Gastrocnemius medialis (tissue), 4 donors: ENCODE results near the gene ROR1.

Source experiments
- POLR2A ChIP-seq, 2 donors: fragments of 450-650 bp; IDR thresholded peaks; one replicate each; pipeline ENCODE4 v1.6.1; 2017; ENCODE audit warnings: antibody characterized with exemption in 2 of 2, mild to moderate bottlenecking in 2 of 2, moderate library complexity in 2 of 2
- TF ChIP-seq, protein P1 (sequence below), 5 experiments: fragments of 450-650 bp in 3 of 5; fragments of 200-600 bp in 2 of 5; sonication (generic) in 2 of 5; IDR thresholded peaks in 4 of 5; conservative IDR thresholded peaks in 1 of 5; 1 replicate in 4 of 5; 2 replicates in 1 of 5; pipeline ENCODE4 v1.5.1; 2016 to 2019; ENCODE audit warnings: antibody characterized with exemption in 5 of 5, mild to moderate bottlenecking in 3 of 5, moderate library complexity in 3 of 5

DNA sequence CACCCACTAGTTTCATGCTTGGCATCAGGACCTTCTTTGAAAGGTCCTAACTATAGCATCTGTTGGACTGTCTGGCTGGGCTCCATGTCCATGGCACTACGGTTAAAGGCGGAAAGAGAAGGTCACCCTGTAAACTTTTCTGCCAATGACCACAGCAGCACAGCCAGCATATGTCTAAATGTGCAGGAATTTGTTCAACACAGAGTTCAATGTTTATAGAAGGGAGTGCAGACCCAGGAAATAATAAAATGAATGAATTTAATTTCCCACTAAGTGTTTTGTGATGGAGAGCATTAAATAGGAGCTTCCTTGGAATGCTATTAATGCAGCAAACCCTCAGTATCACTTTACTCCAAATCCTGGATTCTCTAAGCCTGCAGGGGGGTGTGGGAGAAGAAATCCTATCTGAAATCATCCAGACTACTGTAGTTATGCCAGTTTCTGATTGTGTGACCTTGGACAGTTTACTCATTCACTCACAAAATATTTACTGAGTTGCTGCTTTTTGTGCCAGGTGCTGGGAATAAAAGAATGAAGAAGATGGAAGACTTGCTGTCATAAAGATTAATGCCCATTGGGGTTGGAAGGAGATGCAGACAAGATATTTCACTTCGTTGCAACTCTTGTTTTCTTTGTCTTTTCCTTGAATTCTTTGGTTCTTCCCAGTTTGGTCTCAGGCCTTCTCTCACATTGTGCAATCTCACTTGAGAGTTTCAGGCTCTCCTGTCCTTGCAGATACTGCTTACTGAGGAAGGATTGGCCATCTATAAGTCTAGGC lies 195.0 kb downstream of the ROR1 start:
- TF ChIP-seq, protein P1, sequence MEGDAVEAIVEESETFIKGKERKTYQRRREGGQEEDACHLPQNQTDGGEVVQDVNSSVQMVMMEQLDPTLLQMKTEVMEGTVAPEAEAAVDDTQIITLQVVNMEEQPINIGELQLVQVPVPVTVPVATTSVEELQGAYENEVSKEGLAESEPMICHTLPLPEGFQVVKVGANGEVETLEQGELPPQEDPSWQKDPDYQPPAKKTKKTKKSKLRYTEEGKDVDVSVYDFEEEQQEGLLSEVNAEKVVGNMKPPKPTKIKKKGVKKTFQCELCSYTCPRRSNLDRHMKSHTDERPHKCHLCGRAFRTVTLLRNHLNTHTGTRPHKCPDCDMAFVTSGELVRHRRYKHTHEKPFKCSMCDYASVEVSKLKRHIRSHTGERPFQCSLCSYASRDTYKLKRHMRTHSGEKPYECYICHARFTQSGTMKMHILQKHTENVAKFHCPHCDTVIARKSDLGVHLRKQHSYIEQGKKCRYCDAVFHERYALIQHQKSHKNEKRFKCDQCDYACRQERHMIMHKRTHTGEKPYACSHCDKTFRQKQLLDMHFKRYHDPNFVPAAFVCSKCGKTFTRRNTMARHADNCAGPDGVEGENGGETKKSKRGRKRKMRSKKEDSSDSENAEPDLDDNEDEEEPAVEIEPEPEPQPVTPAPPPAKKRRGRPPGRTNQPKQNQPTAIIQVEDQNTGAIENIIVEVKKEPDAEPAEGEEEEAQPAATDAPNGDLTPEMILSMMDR (IDR thresholded peaks at IDR 0.05 in 4 of 5, conservative IDR thresholded peaks at IDR 0.05 in 1 of 5): no peak
- no peak for TF ChIP-seq POLR2A (IDR thresholded peaks at IDR 0.05)
